ENCODE measurements around the gene FAM222A.

GRCh38 chr12:109814600-109815150 is 101.0 kb downstream of the FAM222A start:
- TF ChIP-seq YY1 (IDR thresholded peaks at IDR 0.05; ENCODE audit: insufficient read depth, insufficient read length), result no peak
- TF ChIP-seq SUZ12 (IDR thresholded peaks at IDR 0.05; ENCODE audit: extremely low read depth, insufficient read depth, insufficient read length), result no peak

Measured in NT2/D1 (cell line).